BLaER1 treated with 17β-estradiol and CSF1 and Interleukin-3, amounts not matched to agents 10 nM and 100 nM (cell line): ENCODE measurements around the gene PRR20C.

Source experiments
- H3K27ac ChIP-seq, 11 experiments: shearing (Covaris generic); formaldehyde crosslinking; 2 replicates each; pipeline ENCODE4 v1.8.1; 2022
- H3K27me3 ChIP-seq, 11 experiments: shearing (Covaris generic); formaldehyde crosslinking; 2 replicates each; pipeline ENCODE4 v1.8.1; 2022
- H3K36me3 ChIP-seq, 11 experiments: shearing (Covaris generic); formaldehyde crosslinking; 2 replicates each; pipeline ENCODE4 v1.8.1; 2022
- H3K4me1 ChIP-seq, 10 experiments: shearing (Covaris generic); formaldehyde crosslinking; 2 replicates each; pipeline ENCODE4 v1.8.1; 2022
- H3K4me2 ChIP-seq, 11 experiments: shearing (Covaris generic); formaldehyde crosslinking; 2 replicates each; pipeline ENCODE4 v1.8.1; 2022
- H3K4me3 ChIP-seq, 10 experiments: shearing (Covaris generic); formaldehyde crosslinking; 2 replicates each; pipeline ENCODE4 v1.8.1; 2022
- H3K9ac ChIP-seq, 11 experiments: shearing (Covaris generic); formaldehyde crosslinking; 2 replicates each; pipeline ENCODE4 v1.8.1; 2022
- H3K9me3 ChIP-seq, 11 experiments: shearing (Covaris generic); formaldehyde crosslinking; replicated peaks in 1 of 11; 2 replicates each; pipeline ENCODE4 v1.8.1; 2022
- H4K20me1 ChIP-seq, 11 experiments: shearing (Covaris generic); formaldehyde crosslinking; 2 replicates each; pipeline ENCODE4 v1.8.1; 2022
- Cebpa-rat ChIP-seq, 11 experiments: shearing (Covaris generic); IDR thresholded peaks; 2 replicates each; pipeline ENCODE4 v1.8.1; 2022

The PRR20C gene

DNA sequence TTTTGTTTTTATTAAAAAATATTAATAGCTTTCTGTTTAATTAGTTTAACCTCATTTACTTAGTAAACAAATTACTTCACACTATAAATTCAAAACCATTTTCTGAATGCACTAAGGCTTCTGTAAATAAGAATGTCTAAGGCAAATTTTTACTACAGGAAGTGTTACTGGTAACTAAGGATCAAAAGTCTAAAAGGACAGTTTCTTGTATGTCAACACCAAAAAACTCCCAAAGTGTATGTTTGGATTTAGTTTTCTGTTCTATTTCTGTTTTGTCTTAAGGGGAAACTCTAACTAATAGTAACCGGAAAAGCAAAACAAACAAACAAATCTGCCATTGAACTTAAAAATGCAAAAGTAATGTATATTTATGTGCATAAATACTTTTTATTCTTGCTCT is 37.8 kb downstream of the PRR20C start:
- Histone ChIP-seq H3K27ac (no peak overlapping the region), H4K20me1 (no peaks in the 10 kb centered on the region), H3K4me1 (no peaks in the 10 kb centered on the region), H3K4me3 (no peak overlapping the region), H3K9ac (no peak overlapping the region), H3K27me3 (no peaks in the 10 kb centered on the region), H3K9me3 (no peaks in the 10 kb centered on the region), H3K4me2 (no peak overlapping the region), H3K36me3 (no peaks in the 10 kb centered on the region)
- no peak for TF ChIP-seq Cebpa-rat (IDR thresholded peaks at IDR 0.05)
